HEK293T (cell line): ENCODE results near the gene PSMC2.

ENCODE experiments used
- BHLHE40 ChIP-seq: fragments of 450-650 bp; IDR thresholded peaks from 2 replicates; pipeline ENCODE4 v1.6.1; 2016; ENCODE audit warnings: mild to moderate bottlenecking, moderate library complexity, borderline replicate concordance
- ELF4 ChIP-seq: fragments of 450-650 bp; IDR thresholded peaks from 2 replicates; pipeline ENCODE4 v1.6.1; 2017; ENCODE audit warnings: antibody characterized with exemption
- FOXA1 ChIP-seq: fragments of 450-650 bp; IDR thresholded peaks from 2 replicates; pipeline ENCODE4 v1.6.1; 2016; ENCODE audit warnings: mild to moderate bottlenecking
- FOXK2 ChIP-seq: fragments of 450-650 bp; IDR thresholded peaks from 2 replicates; pipeline ENCODE4 v1.6.1; 2016; ENCODE audit warnings: mild to moderate bottlenecking
- FOXM1 ChIP-seq: fragments of 450-650 bp; IDR thresholded peaks from 2 replicates; pipeline ENCODE4 v1.6.1; 2017; ENCODE audit warnings: mild to moderate bottlenecking, borderline replicate concordance
- HDGF ChIP-seq: fragments of 450-650 bp; IDR thresholded peaks from 2 replicates; pipeline ENCODE4 v1.6.1; 2017; ENCODE audit warnings: antibody characterized with exemption, borderline replicate concordance
- L3MBTL2 ChIP-seq: fragments of 450-650 bp; conservative IDR thresholded peaks from 2 replicates; pipeline ENCODE4 v1.6.1; 2016; ENCODE audit warnings: mild to moderate bottlenecking
- LEF1 ChIP-seq: fragments of 450-650 bp; IDR thresholded peaks from 2 replicates; pipeline ENCODE4 v1.6.1; 2017; ENCODE audit warnings: mild to moderate bottlenecking, borderline replicate concordance
- NFRKB ChIP-seq: fragments of 450-650 bp; IDR thresholded peaks from 2 replicates; pipeline ENCODE4 v1.6.1; 2016; ENCODE audit warnings: mild to moderate bottlenecking, moderate library complexity
- SP1 ChIP-seq: fragments of 450-650 bp; IDR thresholded peaks from 2 replicates; pipeline ENCODE4 v1.6.1; 2017
- SUZ12 ChIP-seq: fragments of 450-650 bp; IDR thresholded peaks from 2 replicates; pipeline ENCODE4 v1.6.1; 2016; ENCODE audit warnings: mild to moderate bottlenecking
- TARDBP ChIP-seq: fragments of 450-650 bp; IDR thresholded peaks from 2 replicates; pipeline ENCODE4 v1.6.1; 2016
- ZNF384 ChIP-seq: fragments of 450-650 bp; IDR thresholded peaks from 2 replicates; pipeline ENCODE4 v1.6.1; 2016
- TF ChIP-seq, protein P1 (sequence below): fragments of 450-650 bp; IDR thresholded peaks from 2 replicates; pipeline ENCODE4 v1.6.1; 2016

GRCh38 chr7:103380395-103381191 is 33.1 kb downstream of the PSMC2 start:
- no peak; the same call in 1 of the 2 replicates for TF ChIP-seq SP1
- TF ChIP-seq LEF1, result no peak
- TF ChIP-seq, protein P1, sequence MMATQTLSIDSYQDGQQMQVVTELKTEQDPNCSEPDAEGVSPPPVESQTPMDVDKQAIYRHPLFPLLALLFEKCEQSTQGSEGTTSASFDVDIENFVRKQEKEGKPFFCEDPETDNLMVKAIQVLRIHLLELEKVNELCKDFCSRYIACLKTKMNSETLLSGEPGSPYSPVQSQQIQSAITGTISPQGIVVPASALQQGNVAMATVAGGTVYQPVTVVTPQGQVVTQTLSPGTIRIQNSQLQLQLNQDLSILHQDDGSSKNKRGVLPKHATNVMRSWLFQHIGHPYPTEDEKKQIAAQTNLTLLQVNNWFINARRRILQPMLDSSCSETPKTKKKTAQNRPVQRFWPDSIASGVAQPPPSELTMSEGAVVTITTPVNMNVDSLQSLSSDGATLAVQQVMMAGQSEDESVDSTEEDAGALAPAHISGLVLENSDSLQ, result no peak
- no peak for TF ChIP-seq FOXM1
- TF ChIP-seq FOXA1, result no peak
- TF ChIP-seq L3MBTL2, result no peak
- TF ChIP-seq NFRKB, result no peak
- no peak for TF ChIP-seq ELF4
- TF ChIP-seq TARDBP, result no peak
- no peak for TF ChIP-seq ZNF384
- TF ChIP-seq SUZ12, result no peak
- no peak for TF ChIP-seq HDGF
- no peak for TF ChIP-seq FOXK2
- TF ChIP-seq BHLHE40, result no peak
